H9 (cell line): Measurements from ENCODE around the gene ATP12A. TPM values are rescaled to one million over a fixed set of nuclear protein-coding genes. Genes with fewer than 3 reads are reported as not detected.

Source experiments
- DNase-seq: peaks from one replicate; pipeline ENCODE4 v3.0.0-alpha.2; 2017
- H2AFZ ChIP-seq: one replicate; pipeline ENCODE4 v1.6.1; 2013; ENCODE audit warnings: mild to moderate bottlenecking, low read length, control low read depth, moderate library complexity
- H2AK5ac ChIP-seq: 2 replicates; pipeline ENCODE4 v1.6.1; 2013; ENCODE audit warnings: low read length, control low read depth, mixed read lengths; ENCODE audit not compliant: insufficient read length
- H2BK120ac ChIP-seq: one replicate; pipeline ENCODE4 v1.6.1; 2013; ENCODE audit warnings: low read depth, mild to moderate bottlenecking, low read length, control low read depth, inconsistent platforms; ENCODE audit not compliant: poor library complexity, severe bottlenecking
- H2BK12ac ChIP-seq: 2 replicates; pipeline ENCODE4 v1.6.1; 2013; ENCODE audit warnings: low read length, control low read depth, mixed read lengths, low read depth; ENCODE audit not compliant: insufficient read length
- H2BK15ac ChIP-seq: 2 replicates; pipeline ENCODE4 v1.6.1; 2013; ENCODE audit warnings: low read depth, low read length, control low read depth
- H2BK20ac ChIP-seq: one replicate; pipeline ENCODE4 v1.6.1; 2013; ENCODE audit warnings: low read depth, mild to moderate bottlenecking, low read length, control low read depth, inconsistent platforms; ENCODE audit not compliant: poor library complexity, severe bottlenecking
- H2BK5ac ChIP-seq: 2 replicates; pipeline ENCODE4 v1.6.1; 2013; ENCODE audit warnings: low read length, control low read depth, mixed read lengths; ENCODE audit not compliant: insufficient read length
- H3K14ac ChIP-seq: 2 replicates; pipeline ENCODE4 v1.6.1; 2013; ENCODE audit warnings: low read length, control low read depth; ENCODE audit not compliant: insufficient read depth
- H3K18ac ChIP-seq: 2 replicates; pipeline ENCODE4 v1.6.1; 2013; ENCODE audit warnings: low read depth, mild to moderate bottlenecking, mixed read lengths, low read length, control low read depth; ENCODE audit not compliant: insufficient read length
- H3K23ac ChIP-seq: 2 replicates; pipeline ENCODE4 v1.6.1; 2013; ENCODE audit warnings: low read length, control low read depth, mixed read lengths, low read depth; ENCODE audit not compliant: insufficient read length
- H3K23me2 ChIP-seq: 2 replicates; pipeline ENCODE4 v1.6.1; 2013; ENCODE audit warnings: low read depth, mild to moderate bottlenecking, mixed read lengths, low read length, control low read depth; ENCODE audit not compliant: insufficient read length, poor library complexity, severe bottlenecking
- H3K27ac ChIP-seq: 2 replicates; pipeline ENCODE4 v1.5.1; 2013; ENCODE audit warnings: low read length, control low read depth, mixed read lengths, low read depth; ENCODE audit not compliant: insufficient read length
- H3K27me3 ChIP-seq: 2 replicates; pipeline ENCODE4 v1.6.1; 2013; ENCODE audit warnings: low read length, control low read depth, inconsistent platforms; ENCODE audit not compliant: insufficient read depth
- H3K4ac ChIP-seq: 2 replicates; pipeline ENCODE4 v1.6.1; 2013; ENCODE audit warnings: low read depth, mild to moderate bottlenecking, control low read depth, inconsistent platforms, low read length, moderate library complexity
- H3K4me1 ChIP-seq: 2 replicates; pipeline ENCODE4 v1.6.1; 2013; ENCODE audit warnings: low read length, control low read depth, inconsistent platforms; ENCODE audit not compliant: insufficient read depth
- H3K4me2 ChIP-seq: 2 replicates; pipeline ENCODE4 v1.6.1; 2013; ENCODE audit warnings: low read length, control low read depth, mixed read lengths; ENCODE audit not compliant: insufficient read length, insufficient read depth
- H3K56ac ChIP-seq: 2 replicates; pipeline ENCODE4 v1.6.1; 2013; ENCODE audit warnings: low read depth, mild to moderate bottlenecking, mixed read lengths, low read length, control low read depth; ENCODE audit not compliant: insufficient read length
- H3K79me1 ChIP-seq: 2 replicates; pipeline ENCODE4 v1.6.1; 2013; ENCODE audit warnings: low read depth, mild to moderate bottlenecking, moderate library complexity, low read length, control low read depth, inconsistent platforms; ENCODE audit not compliant: insufficient read depth, poor library complexity, severe bottlenecking
- H3K79me2 ChIP-seq: 2 replicates; pipeline ENCODE4 v1.6.1; 2013; ENCODE audit warnings: low read length, control low read depth, inconsistent platforms; ENCODE audit not compliant: insufficient read depth
- H3K9ac ChIP-seq: 2 replicates; pipeline ENCODE4 v1.6.1; 2013; ENCODE audit warnings: low read length, control low read depth, mixed read lengths; ENCODE audit not compliant: insufficient read length; ENCODE audit errors: extremely low read depth
- H3K9me3 ChIP-seq: one replicate; pipeline ENCODE4 v1.6.1; 2013; ENCODE audit warnings: low read depth, low read length, inconsistent platforms; ENCODE audit not compliant: control insufficient read depth
- H3T11ph ChIP-seq: one replicate; pipeline ENCODE4 v1.6.1; 2013; ENCODE audit warnings: mild to moderate bottlenecking, low read length, control low read depth, inconsistent platforms
- H4K20me1 ChIP-seq: one replicate; pipeline ENCODE4 v1.6.1; 2013; ENCODE audit not compliant: control insufficient read depth, insufficient read length, insufficient read depth
- H4K5ac ChIP-seq: 2 replicates; pipeline ENCODE4 v1.6.1; 2013; ENCODE audit warnings: low read depth, mild to moderate bottlenecking, mixed read lengths, low read length, control low read depth; ENCODE audit not compliant: insufficient read length
- H4K8ac ChIP-seq: replicated peaks from 2 replicates; pipeline ENCODE4 v1.6.1; 2013; ENCODE audit warnings: low read length, control low read depth, mixed read lengths, low read depth; ENCODE audit not compliant: insufficient read length
- H4K91ac ChIP-seq: 2 replicates; pipeline ENCODE4 v1.6.1; 2013; ENCODE audit warnings: low read depth, mild to moderate bottlenecking, moderate library complexity, mixed read lengths, low read length, control low read depth; ENCODE audit not compliant: insufficient read length
- H3K27ac Mint-ChIP-seq, 3 experiments: 2 replicates in 2 of 3; 3 replicates in 1 of 3; pipeline ENCODE4 v1.8.0; 2020 to 2021; ENCODE audit warnings: mixed read lengths in 3 of 3, mild to moderate bottlenecking in 1 of 3, moderate library complexity in 1 of 3
- H3K27me3 Mint-ChIP-seq: 2 replicates; pipeline ENCODE4 v1.8.0; 2021; ENCODE audit warnings: low read depth, mild to moderate bottlenecking, moderate library complexity, mixed read lengths
- H3K36me3 Mint-ChIP-seq, 3 experiments: 2 replicates in 2 of 3; 3 replicates in 1 of 3; pipeline ENCODE4 v1.8.0; 2020 to 2021; ENCODE audit warnings: low read depth in 3 of 3, mixed read lengths in 3 of 3; ENCODE audit not compliant: insufficient read depth in 1 of 3
- H3K4me1 Mint-ChIP-seq, 2 experiments: 2 replicates each; pipeline ENCODE4 v1.8.0; 2020; ENCODE audit warnings: mixed read lengths in 2 of 2
- H3K4me3 Mint-ChIP-seq, 2 experiments: 2 replicates in 1 of 2; 3 replicates in 1 of 2; pipeline ENCODE4 v1.8.0; 2020 to 2021; ENCODE audit warnings: mild to moderate bottlenecking in 2 of 2, mixed read lengths in 2 of 2, moderate library complexity in 1 of 2
- H3K9me3 Mint-ChIP-seq, 2 experiments: 2 replicates in 1 of 2; 3 replicates in 1 of 2; pipeline ENCODE4 v1.8.0; 2020; ENCODE audit warnings: mild to moderate bottlenecking in 2 of 2, mixed read lengths in 2 of 2, moderate library complexity in 1 of 2
- CTCF ChIP-seq: fragments of 200-600 bp; sonication (generic); conservative IDR thresholded peaks from 3 replicates; pipeline ENCODE4 v1.8.0; 2021; ENCODE audit warnings: antibody characterized with exemption, mild to moderate bottlenecking
- WGBS: extraction: QIAGEN DNeasy Blood & Tissue Kit; methylation state at CpG from one replicate; pipeline ENCODE4 v1.1.7; 2013; ENCODE audit warnings: missing lambda C conversion rate, low lambda C conversion rate, mixed read lengths; ENCODE audit not compliant: insufficient read length; ENCODE audit errors: extremely low coverage; 5-methylcytosine and 5-hydroxymethylcytosine counted together
- total RNA-seq: library from RNA; stranded (reverse); gene quantifications from 2 replicates; pipeline ENCODE4 v1.2.1, GENCODE V29; 2021

The ATP12A gene
- total RNA-seq, 1 experiment from 2014 or later: 0.94 TPM

GRCh38 chr13:24652359-24652758 is 27.8 kb upstream of the ATP12A start:
- DNase-seq: no peak
- Histone ChIP-seq H3K23me2 (no peaks in the 10 kb centered on the region), H2AK5ac (no peak overlapping the region), H3K4me1 (no peaks in the 10 kb centered on the region), H3K56ac (no peak overlapping the region), H4K5ac (no peak overlapping the region), H4K8ac (no peak overlapping the region), H3K9me3 (no peaks in the 10 kb centered on the region), H3K18ac (no peak overlapping the region), H2BK20ac (no peak overlapping the region), H2BK5ac (no peak overlapping the region), H2BK120ac (no peak overlapping the region), H3K27me3 (no peaks in the 10 kb centered on the region), H2AFZ (no peak overlapping the region), H4K91ac (no peak overlapping the region), H2BK12ac (no peak overlapping the region), H3K4me2 (no peak overlapping the region), H3K23ac (no peak overlapping the region), H2BK15ac (no peak overlapping the region), H3K4ac (no peak overlapping the region), H3K79me1 (no peaks in the 10 kb centered on the region), H3K9ac (no peak overlapping the region), H4K20me1 (no peaks in the 10 kb centered on the region), H3T11ph (no peak overlapping the region), H3K79me2 (no peaks in the 10 kb centered on the region), H3K27ac (no peak overlapping the region), H3K14ac (no peak overlapping the region)
- H3K27me3 Mint-ChIP-seq: peaks cover 2% of the 10 kb centered on the region; the same call in 1 of the 2 replicates
- no peak for TF ChIP-seq CTCF
- H3K9me3 Mint-ChIP-seq: no peaks in the 10 kb centered on the region; a peak in 1 of 5 replicates
- no CpG with 5 or more reads among the region's 3 CpGs for WGBS
- H3K27ac Mint-ChIP-seq: no peak overlapping the region
- H3K4me1 Mint-ChIP-seq: peaks cover 15 to 17% of the 10 kb centered on the region in 2 experiments
- H3K4me3 Mint-ChIP-seq: no peak overlapping the region
- no peaks in the 10 kb centered on the region for H3K36me3 Mint-ChIP-seq
